ENCODE data around the gene PRRT4. TPM values are rescaled to one million over a fixed set of nuclear protein-coding genes. Genes with fewer than 3 reads are reported as not detected.

Gene PRRT4
- total and polyA plus RNA-seq, 9 of the 15 experiments (the other 6 are each of a cell fraction or from before 2014, with no cell fraction given), result not detected

- TF ChIP-seq ZNF354B (CRISPR knock-in tag; IDR thresholded peaks at IDR 0.05) (no peak), SMARCA4 (IDR thresholded peaks at IDR 0.05) (0 out of 2 replicates have a peak, but pooled peaks have one; percentile 59), MTA2 (IDR thresholded peaks at IDR 0.05; ENCODE audit: low read depth) (no peak), CREB1 (IDR thresholded peaks at IDR 0.05) (peak; percentile 77), CREB1 (CRISPR knock-in tag; IDR thresholded peaks at IDR 0.05) (peak; percentile 84), CBFB (CRISPR knock-in tag; IDR thresholded peaks at IDR 0.05) (no peak), HMG20B (CRISPR knock-in tag; IDR thresholded peaks at IDR 0.05) (no peak), CBX5 (IDR thresholded peaks at IDR 0.05; ENCODE audit: borderline replicate concordance, low read depth) (peak; percentile 9; the same call in 1 of the 2 replicates), STAT5A (IDR thresholded peaks at IDR 0.05; ENCODE audit: borderline replicate concordance, low read length) (0 out of 2 replicates have a peak, but pooled peaks have one; percentile 58), U2AF2 (optimal IDR thresholded peaks at IDR 0.05; ENCODE audit: low read depth, low read length) (no peak), IRF9 (tag; IDR thresholded peaks at IDR 0.05) (no peak), TCFL5 (CRISPR knock-in tag; conservative IDR thresholded peaks at IDR 0.05) (no peak), SMARCA5 (IDR thresholded peaks at IDR 0.05) (no peak), ZNF766 (CRISPR knock-in tag; conservative IDR thresholded peaks at IDR 0.05) (no peak), ARID3A (IDR thresholded peaks at IDR 0.05; ENCODE audit: borderline replicate concordance, low read depth, low read length) (peak; percentile 49; the same call in 1 of the 2 replicates), PREB (CRISPR knock-in tag; IDR thresholded peaks at IDR 0.05) (peak; percentile 100), ZNF274 (IDR thresholded peaks at IDR 0.05; ENCODE audit: borderline replicate concordance, low read depth, low read length) (no peak), ETV1 (tag; conservative IDR thresholded peaks at IDR 0.05; ENCODE audit: low read depth) (peak; percentile 79), ZNF639 (CRISPR knock-in tag; conservative IDR thresholded peaks at IDR 0.05 in 1 of 2, IDR thresholded peaks at IDR 0.05 in 1 of 2) (peak in 1 of 2 experiments; percentile 91; a peak in 2 of 4 replicates), MEF2A (IDR thresholded peaks at IDR 0.05; ENCODE audit: control insufficient read depth, low read depth, low read length) (peak; percentile 67; the same call in 1 of the 2 replicates), ZNF212 (CRISPR knock-in tag; IDR thresholded peaks at IDR 0.05) (no peak), RBM39 (optimal IDR thresholded peaks at IDR 0.05; ENCODE audit: low read depth, low read length) (peak; percentile 32), MCM3 (IDR thresholded peaks at IDR 0.05) (no peak)
Measured at GRCh38 chr7:128343554-128344430, 17.7 kb downstream of the PRRT4 start, which contains the start of gene RBM28 (continued).

All from K562 (cell line).